HEK293 (cell line): ENCODE measurements around the gene CHST8.
A peak's percentile ranks its signal among the peaks of the same experiment; 100 is the strongest.

Experiments used
- CTCF ChIA-PET: fragments of 350-600 bp; formaldehyde crosslinking; extraction: SDS; loops from one replicate; lab custom pipeline; 2021; ENCODE audit warnings: antibody characterized with exemption; lab: Yijun Ruan, JAX
- POLR2A ChIA-PET: fragments of 300-600 bp; formaldehyde crosslinking; extraction: SDS; loops from one replicate; lab custom pipeline; 2020; ENCODE audit warnings: antibody characterized with exemption, inconsistent platforms; lab: Yijun Ruan, JAX
- H3K27ac ChIP-seq: fragments of 200-500 bp; sonication (Bioruptor generic); 2 replicates; pipeline ENCODE4 v1.5.1; 2014; ENCODE audit warnings: low read depth, low read length, control low read depth, inconsistent platforms; ENCODE audit errors: extremely low read depth
- H3K36me3 ChIP-seq, 2 experiments: fragments of 200-500 bp in 1 of 2; sonication (Bioruptor generic) in 1 of 2; 1 replicate in 1 of 2; 2 replicates in 1 of 2; pipeline ENCODE4 v1.5.1; 2014 to 2017; ENCODE audit warnings: inconsistent platforms in 2 of 2, low read length in 2 of 2; ENCODE audit not compliant: control insufficient read depth in 2 of 2, insufficient read depth in 1 of 2
- H3K4me1 ChIP-seq: fragments of 200-500 bp; sonication (Bioruptor generic); 2 replicates; pipeline ENCODE4 v1.5.1; 2014; ENCODE audit warnings: mild to moderate bottlenecking, low read length, inconsistent platforms; ENCODE audit not compliant: control insufficient read depth, insufficient read depth
- H3K4me3 ChIP-seq: 2 replicates; pipeline ENCODE4 v1.5.1; 2011; ENCODE audit warnings: low read depth, mild to moderate bottlenecking, control low read depth, low read length, moderate library complexity
- H3K9me3 ChIP-seq: fragments of 200-500 bp; sonication (Bioruptor generic); 2 replicates; pipeline ENCODE4 v1.5.1; 2014; ENCODE audit warnings: low read depth, low read length, inconsistent platforms; ENCODE audit not compliant: control insufficient read depth, insufficient read depth
- GLIS1 ChIP-seq: fragments of 450-650 bp; formaldehyde crosslinking; IDR thresholded peaks from 2 replicates; pipeline ENCODE4 v1.5.1; 2016; ENCODE audit warnings: missing biosample characterization, missing genetic modification characterization
- GLIS2 ChIP-seq: fragments of 450-650 bp; formaldehyde crosslinking; IDR thresholded peaks from 2 replicates; pipeline ENCODE4 v1.5.1; 2016; ENCODE audit warnings: missing biosample characterization, missing genetic modification characterization
- ZIC2 ChIP-seq: fragments of 450-650 bp; formaldehyde crosslinking; IDR thresholded peaks from 2 replicates; pipeline ENCODE4 v1.5.1; 2016; ENCODE audit warnings: missing biosample characterization, missing genetic modification characterization
- ZNF768 ChIP-seq: fragments of 450-650 bp; formaldehyde crosslinking; IDR thresholded peaks from 2 replicates; pipeline ENCODE4 v1.5.1; 2018; ENCODE audit warnings: missing biosample characterization, mild to moderate bottlenecking, missing genetic modification characterization
- TF ChIP-seq, protein P1 (sequence below): fragments of 450-650 bp; formaldehyde crosslinking; IDR thresholded peaks from 2 replicates; pipeline ENCODE4 v1.5.1; 2016; ENCODE audit warnings: missing biosample characterization, missing genetic modification characterization
- TF ChIP-seq, protein P2 (sequence below): fragments of 450-650 bp; formaldehyde crosslinking; IDR thresholded peaks from 2 replicates; pipeline ENCODE4 v1.5.1; 2016; ENCODE audit warnings: missing biosample characterization, missing genetic modification characterization, low read depth
- TF ChIP-seq, protein P3 (sequence below): fragments of 450-650 bp; formaldehyde crosslinking; IDR thresholded peaks from 2 replicates; pipeline ENCODE4 v1.5.1; 2016; ENCODE audit warnings: missing biosample characterization, missing genetic modification characterization
- TF ChIP-seq, protein P4 (sequence below): fragments of 450-650 bp; IDR thresholded peaks from 2 replicates; pipeline ENCODE4 v1.5.1; 2018; ENCODE audit warnings: missing biosample characterization, missing genetic modification characterization
- TF ChIP-seq, protein P5 (sequence below): sonication (generic); formaldehyde crosslinking; IDR thresholded peaks from 2 replicates; pipeline ENCODE4 v1.8.1; 2022; ENCODE audit warnings: mild to moderate bottlenecking, moderate library complexity, missing genetic modification reagents
- TF ChIP-seq, protein P6 (sequence below): fragments of 450-650 bp; formaldehyde crosslinking; IDR thresholded peaks from 2 replicates; pipeline ENCODE4 v1.5.1; 2017; ENCODE audit warnings: missing biosample characterization, missing genetic modification characterization

CHST8 gene

DNA sequence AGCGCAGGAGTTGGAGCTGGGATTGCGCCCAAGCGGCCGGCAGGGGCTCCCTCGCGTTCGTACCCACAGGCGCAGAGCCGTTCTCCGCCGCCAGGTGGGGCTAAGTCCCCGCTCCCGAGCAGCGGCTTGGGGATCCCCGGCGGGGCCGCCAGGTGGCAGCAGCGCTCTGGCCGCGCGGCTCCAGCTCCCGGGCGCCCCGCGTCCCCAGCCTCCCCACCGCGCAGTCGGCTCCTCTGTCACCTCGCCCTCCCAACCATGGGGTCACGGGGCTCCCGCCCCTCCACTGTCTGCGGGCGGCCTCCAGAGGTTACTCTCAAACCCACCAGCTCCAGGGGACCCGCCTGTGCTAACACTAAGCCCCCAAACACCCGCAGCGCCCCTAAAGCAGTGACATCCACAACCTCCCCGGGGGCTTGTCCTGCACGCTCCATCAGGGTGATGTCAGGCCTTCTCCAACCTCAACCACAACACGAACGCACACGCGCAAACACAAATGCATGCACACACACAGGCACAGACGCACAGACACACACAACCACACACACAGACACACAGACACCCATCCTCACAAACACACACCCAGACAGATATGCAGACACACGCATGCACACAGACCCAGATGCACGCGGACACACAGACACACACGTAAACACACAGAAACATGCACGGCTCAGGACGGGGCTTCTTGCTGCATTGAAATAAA is 156.5 kb downstream of the CHST8 start (continued):
- TF ChIP-seq GLIS1 (tag by site-specific recombination) (peak; percentile 88), GLIS2 (tag by site-specific recombination) (peak; percentile 73)
- TF ChIP-seq, protein P1, sequence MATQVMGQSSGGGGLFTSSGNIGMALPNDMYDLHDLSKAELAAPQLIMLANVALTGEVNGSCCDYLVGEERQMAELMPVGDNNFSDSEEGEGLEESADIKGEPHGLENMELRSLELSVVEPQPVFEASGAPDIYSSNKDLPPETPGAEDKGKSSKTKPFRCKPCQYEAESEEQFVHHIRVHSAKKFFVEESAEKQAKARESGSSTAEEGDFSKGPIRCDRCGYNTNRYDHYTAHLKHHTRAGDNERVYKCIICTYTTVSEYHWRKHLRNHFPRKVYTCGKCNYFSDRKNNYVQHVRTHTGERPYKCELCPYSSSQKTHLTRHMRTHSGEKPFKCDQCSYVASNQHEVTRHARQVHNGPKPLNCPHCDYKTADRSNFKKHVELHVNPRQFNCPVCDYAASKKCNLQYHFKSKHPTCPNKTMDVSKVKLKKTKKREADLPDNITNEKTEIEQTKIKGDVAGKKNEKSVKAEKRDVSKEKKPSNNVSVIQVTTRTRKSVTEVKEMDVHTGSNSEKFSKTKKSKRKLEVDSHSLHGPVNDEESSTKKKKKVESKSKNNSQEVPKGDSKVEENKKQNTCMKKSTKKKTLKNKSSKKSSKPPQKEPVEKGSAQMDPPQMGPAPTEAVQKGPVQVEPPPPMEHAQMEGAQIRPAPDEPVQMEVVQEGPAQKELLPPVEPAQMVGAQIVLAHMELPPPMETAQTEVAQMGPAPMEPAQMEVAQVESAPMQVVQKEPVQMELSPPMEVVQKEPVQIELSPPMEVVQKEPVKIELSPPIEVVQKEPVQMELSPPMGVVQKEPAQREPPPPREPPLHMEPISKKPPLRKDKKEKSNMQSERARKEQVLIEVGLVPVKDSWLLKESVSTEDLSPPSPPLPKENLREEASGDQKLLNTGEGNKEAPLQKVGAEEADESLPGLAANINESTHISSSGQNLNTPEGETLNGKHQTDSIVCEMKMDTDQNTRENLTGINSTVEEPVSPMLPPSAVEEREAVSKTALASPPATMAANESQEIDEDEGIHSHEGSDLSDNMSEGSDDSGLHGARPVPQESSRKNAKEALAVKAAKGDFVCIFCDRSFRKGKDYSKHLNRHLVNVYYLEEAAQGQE (tag by site-specific recombination): peak; percentile 73
- TF ChIP-seq, protein P2, sequence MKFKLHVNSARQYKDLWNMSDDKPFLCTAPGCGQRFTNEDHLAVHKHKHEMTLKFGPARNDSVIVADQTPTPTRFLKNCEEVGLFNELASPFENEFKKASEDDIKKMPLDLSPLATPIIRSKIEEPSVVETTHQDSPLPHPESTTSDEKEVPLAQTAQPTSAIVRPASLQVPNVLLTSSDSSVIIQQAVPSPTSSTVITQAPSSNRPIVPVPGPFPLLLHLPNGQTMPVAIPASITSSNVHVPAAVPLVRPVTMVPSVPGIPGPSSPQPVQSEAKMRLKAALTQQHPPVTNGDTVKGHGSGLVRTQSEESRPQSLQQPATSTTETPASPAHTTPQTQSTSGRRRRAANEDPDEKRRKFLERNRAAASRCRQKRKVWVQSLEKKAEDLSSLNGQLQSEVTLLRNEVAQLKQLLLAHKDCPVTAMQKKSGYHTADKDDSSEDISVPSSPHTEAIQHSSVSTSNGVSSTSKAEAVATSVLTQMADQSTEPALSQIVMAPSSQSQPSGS (tag by site-specific recombination): no peak

DNA sequence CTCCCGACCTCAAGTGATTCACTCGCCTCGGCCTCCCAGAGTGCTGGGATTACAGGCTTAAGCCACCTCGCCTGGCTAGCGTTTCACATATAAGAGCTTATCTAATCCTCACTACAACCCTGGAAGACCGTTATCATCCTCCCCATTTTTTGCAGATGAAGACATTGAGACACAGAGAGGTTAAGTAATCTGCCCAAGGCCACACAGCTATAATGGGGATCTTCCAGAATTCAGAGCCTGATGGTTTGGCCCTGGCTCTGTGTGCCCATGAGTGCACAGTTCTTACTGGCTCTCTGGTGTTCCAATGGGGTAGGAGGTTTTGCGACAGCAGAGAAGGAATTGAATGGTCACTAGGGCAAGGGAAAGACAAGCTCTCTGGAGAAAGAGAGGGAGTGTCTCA is 158.1 kb downstream of the CHST8 start:
- Histone ChIP-seq H3K27ac (no peak overlapping the region), H3K4me1 (peaks cover 4% of the 10 kb centered on the region)
- TF ChIP-seq, protein P3, sequence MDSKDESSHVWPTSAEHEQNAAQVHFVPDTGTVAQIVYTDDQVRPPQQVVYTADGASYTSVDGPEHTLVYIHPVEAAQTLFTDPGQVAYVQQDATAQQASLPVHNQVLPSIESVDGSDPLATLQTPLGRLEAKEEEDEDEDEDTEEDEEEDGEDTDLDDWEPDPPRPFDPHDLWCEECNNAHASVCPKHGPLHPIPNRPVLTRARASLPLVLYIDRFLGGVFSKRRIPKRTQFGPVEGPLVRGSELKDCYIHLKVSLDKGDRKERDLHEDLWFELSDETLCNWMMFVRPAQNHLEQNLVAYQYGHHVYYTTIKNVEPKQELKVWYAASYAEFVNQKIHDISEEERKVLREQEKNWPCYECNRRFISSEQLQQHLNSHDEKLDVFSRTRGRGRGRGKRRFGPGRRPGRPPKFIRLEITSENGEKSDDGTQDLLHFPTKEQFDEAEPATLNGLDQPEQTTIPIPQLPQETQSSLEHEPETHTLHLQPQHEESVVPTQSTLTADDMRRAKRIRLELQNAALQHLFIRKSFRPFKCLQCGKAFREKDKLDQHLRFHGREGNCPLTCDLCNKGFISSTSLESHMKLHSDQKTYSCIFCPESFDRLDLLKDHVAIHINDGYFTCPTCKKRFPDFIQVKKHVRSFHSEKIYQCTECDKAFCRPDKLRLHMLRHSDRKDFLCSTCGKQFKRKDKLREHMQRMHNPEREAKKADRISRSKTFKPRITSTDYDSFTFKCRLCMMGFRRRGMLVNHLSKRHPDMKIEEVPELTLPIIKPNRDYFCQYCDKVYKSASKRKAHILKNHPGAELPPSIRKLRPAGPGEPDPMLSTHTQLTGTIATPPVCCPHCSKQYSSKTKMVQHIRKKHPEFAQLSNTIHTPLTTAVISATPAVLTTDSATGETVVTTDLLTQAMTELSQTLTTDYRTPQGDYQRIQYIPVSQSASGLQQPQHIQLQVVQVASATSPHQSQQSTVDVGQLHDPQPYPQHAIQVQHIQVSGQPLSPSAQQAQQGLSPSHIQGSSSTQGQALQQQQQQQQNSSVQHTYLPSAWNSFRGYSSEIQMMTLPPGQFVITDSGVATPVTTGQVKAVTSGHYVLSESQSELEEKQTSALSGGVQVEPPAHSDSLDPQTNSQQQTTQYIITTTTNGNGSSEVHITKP: no peak
- peak; percentile 95; the same call in 1 of the 2 replicates for TF ChIP-seq ZNF768 (tag by site-specific recombination)
- TF ChIP-seq, all 188 proteins: peak for 1
- POLR2A ChIA-PET: no interaction called here
- H3K4me3 ChIP-seq: no peak overlapping the region
- CTCF ChIA-PET: interaction anchor here (0.5 to 11.3 kb wide), 22 partner anchors 14 to 469 kb away, joined by 3 to 341 read pairs (median 6); partner anchors contain the start of gene KCTD15
- no peaks in the 10 kb centered on the region for H3K9me3 ChIP-seq
- H3K36me3 ChIP-seq: no peaks in the 10 kb centered on the region

DNA sequence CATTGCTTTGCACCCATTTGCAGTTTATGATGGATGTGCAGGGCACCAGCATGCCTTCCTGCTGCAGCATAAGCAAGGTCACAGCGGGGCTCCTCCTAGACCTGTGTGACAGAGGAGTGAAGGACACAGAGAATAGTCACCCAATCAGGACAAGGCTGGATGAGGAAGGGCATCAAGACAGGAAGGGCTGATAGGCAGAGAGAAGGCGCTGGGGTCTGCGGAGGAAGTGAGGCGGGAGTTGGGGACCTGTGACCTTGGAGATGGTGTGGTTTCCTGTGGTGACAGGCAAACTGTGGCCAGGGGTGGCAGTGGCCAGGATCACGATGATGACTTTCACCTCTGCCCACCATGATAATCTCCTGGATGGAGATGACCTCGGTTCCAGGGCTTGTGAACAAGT is 158.5 kb downstream of the CHST8 start:
- Histone ChIP-seq H3K4me1 (peaks cover 4% of the 10 kb centered on the region), H3K36me3 (no peaks in the 10 kb centered on the region), H3K27ac (no peak overlapping the region), H3K9me3 (no peaks in the 10 kb centered on the region), H3K4me3 (no peak overlapping the region)
- ChIA-PET CTCF (interaction anchor here (0.5 to 11.3 kb wide), 19 partner anchors 14 to 468 kb away, joined by 3 to 341 read pairs (median 6); partner anchors contain the start of gene KCTD15), POLR2A (no interaction called here)
- TF ChIP-seq, protein P4, sequence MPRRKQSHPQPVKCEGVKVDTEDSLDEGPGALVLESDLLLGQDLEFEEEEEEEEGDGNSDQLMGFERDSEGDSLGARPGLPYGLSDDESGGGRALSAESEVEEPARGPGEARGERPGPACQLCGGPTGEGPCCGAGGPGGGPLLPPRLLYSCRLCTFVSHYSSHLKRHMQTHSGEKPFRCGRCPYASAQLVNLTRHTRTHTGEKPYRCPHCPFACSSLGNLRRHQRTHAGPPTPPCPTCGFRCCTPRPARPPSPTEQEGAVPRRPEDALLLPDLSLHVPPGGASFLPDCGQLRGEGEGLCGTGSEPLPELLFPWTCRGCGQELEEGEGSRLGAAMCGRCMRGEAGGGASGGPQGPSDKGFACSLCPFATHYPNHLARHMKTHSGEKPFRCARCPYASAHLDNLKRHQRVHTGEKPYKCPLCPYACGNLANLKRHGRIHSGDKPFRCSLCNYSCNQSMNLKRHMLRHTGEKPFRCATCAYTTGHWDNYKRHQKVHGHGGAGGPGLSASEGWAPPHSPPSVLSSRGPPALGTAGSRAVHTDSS (tag by site-specific recombination): no peak
- peak; percentile 34; the same call in 1 of the 2 replicates for TF ChIP-seq ZIC2 (tag by site-specific recombination)
- TF ChIP-seq, protein P5, sequence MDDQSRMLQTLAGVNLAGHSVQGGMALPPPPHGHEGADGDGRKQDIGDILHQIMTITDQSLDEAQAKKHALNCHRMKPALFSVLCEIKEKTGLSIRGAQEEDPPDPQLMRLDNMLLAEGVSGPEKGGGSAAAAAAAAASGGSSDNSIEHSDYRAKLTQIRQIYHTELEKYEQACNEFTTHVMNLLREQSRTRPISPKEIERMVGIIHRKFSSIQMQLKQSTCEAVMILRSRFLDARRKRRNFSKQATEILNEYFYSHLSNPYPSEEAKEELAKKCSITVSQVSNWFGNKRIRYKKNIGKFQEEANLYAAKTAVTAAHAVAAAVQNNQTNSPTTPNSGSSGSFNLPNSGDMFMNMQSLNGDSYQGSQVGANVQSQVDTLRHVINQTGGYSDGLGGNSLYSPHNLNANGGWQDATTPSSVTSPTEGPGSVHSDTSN (CRISPR knock-in tag): no peak
- TF ChIP-seq, protein P2 (tag by site-specific recombination): no peak
- TF ChIP-seq, protein P6, sequence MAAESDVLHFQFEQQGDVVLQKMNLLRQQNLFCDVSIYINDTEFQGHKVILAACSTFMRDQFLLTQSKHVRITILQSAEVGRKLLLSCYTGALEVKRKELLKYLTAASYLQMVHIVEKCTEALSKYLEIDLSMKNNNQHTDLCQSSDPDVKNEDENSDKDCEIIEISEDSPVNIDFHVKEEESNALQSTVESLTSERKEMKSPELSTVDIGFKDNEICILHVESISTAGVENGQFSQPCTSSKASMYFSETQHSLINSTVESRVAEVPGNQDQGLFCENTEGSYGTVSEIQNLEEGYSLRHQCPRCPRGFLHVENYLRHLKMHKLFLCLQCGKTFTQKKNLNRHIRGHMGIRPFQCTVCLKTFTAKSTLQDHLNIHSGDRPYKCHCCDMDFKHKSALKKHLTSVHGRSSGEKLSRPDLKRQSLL (tag by site-specific recombination): no peak
